GM19438 (cell line): ENCODE data around the gene CCDC124.
"Not testable (repeated sequence)": the region's sequence is repeated elsewhere in the genome, so short reads cannot be mapped to it uniquely, and the experiment has no call there.

Source experiments
- ATAC-seq: cut with Tn5 transposase; IDR thresholded peaks from one replicate; pipeline ENCODE4 v1.9.1; 2021; ENCODE audit warnings: low read depth; ENCODE audit not compliant: unreplicated experiment

CCDC124 gene

DNA sequence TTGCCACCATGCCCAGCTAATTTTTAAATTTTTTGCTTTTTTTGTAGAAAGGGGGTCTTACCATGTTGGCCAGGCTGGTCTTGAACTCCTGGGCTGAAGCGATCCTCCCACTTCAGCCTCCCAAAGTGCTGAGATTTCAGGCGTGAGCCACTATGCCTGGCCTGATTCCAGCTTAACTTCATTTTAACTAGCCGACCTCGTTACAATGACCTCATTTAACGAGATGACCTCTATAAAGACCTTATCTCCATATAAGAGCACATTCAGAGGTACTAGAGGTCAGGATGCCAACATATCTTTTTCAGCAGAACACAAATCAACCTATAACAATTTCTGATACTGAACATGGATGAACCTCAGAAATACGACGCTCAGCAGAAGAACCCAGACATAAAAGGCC lies 44.7 kb downstream of the CCDC124 start:
- no peak for ATAC-seq

- ATAC-seq, result no peak
These were observed 48.8 kb downstream of the CCDC124 start for GRCh38 chr19:17981611-17982010.

DNA sequence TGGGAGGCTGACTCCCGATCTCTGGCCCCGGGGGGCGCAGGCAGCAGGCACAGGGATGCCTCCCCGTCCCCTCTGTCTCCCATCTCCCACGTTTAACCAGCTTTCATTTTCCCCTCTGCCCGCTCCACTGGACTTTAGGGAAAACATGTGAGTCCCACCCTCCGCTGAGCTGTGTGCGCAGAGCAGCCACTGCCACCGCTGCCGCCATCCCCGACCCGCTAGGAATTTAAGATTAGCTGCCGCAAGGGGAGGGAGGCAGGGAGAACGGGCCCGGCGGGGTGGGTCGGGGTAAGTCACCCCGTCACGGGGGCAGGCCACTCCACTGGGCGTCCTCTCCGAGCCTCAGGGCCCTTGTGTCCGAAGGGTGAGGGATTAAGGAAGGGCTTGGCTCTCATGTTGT lies 49.6 kb downstream of the CCDC124 start:
- ATAC-seq, result no peak

DNA sequence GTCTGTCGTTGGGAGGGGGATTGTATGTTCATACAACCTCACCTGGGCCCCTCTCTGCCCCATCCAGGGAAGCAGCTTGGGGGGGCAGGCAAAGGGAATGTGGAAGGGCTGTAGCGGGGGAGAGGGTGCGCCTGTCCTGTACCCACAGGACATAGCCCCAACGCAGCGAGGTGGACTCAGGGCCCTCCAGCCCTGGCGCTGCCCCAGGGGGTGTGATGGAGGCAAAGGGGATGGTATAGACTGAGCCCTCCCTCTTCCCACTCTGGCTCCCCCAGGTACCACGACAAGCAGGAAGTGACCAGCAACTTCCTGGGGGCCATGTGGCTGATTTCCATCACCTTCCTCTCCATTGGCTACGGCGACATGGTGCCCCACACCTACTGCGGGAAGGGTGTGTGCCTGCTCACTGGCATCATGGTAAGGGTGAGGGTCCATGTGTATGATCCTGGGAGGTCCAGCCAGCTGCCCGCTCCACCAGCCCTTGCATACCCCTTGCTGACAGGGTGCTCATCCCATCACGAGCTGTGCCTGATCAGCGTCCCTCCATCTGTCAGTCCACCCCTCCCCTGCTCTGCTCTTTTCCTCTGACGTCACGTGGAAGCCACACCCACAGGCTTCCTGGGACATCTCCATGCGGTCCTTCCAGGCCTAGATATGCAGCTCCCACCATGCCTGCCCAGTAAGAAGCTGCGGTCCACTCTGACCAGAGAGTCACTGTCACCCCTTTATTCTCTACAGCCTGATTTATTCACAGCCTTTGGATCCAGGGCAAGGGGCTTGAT lies 52.4 kb downstream of the CCDC124 start:
- no peak for ATAC-seq

DNA sequence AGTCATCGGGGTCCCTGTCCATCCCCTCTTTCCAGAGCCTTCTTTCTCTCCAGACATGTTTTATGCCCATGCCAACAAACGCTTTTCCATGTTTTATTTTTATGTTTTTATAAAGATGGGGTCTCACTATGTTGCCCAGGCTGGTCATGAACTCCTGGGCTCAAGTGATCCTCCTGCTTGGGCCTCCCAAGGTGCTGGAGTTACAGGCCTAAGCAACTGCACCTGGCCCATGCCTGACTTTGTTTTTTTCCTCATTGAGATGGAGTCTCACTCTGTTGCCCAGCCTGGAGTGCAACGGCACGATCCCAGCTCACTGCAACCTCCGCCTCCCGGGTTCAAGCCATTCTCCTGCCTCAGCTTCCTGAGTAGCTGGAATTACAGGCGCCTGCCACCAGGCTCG lies 53.8 kb downstream of the CCDC124 start:
- ATAC-seq, result not testable (repeated sequence)

GRCh38 chr19:17988161-17988560 lies 55.3 kb downstream of the CCDC124 start:
- no peak for ATAC-seq

DNA sequence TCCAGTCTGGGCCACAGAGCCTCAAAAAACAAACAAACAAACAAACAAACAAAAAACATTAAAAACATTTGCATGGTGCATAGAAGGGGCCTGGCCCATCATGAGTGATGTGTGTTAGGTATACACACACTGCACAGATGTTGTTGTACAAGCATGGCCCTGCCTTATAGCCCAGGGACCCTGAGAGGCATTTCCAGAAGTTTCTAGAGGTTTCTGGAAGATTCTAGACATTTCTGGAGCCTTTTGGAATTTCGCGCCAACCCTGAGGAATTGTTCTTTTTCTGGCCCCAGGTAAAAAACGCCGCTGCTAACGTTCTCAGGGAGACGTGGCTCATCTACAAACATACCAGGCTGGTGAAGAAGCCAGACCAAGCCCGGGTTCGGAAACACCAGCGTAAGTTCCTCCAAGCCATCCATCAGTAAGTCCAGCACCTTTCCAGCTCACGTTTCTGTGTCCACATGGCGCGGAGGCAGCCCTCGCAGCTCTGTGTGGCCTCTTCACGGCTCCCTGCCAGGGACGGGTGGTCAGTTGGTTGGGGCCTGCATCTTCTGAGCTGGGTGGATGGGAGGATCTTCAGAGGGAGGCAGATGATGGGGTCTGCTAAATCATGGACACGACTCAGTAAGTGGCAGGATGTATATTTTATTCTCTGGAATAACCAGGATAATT lies 56.7 kb downstream of the CCDC124 start:
- no peak for ATAC-seq

GRCh38 chr19:17993076-17993813 lies 60.4 kb downstream of the CCDC124 start:
- ATAC-seq, result no peak
